AG04450 (cell line): ENCODE data around the gene VPS51. TPM values are rescaled to one million over a fixed set of nuclear protein-coding genes. Genes with fewer than 3 reads are reported as not detected.

Source experiments
- CTCF ChIA-PET: fragments of 300-600, 350-600 bp; formaldehyde crosslinking; extraction: SDS; loops from one replicate; lab custom pipeline; 2022; ENCODE audit warnings: antibody characterized with exemption, inconsistent platforms; lab: Charles Lee
- POLR2A ChIA-PET: fragments of 350-600 bp; formaldehyde crosslinking; extraction: SDS; loops from one replicate; lab custom pipeline; 2021; ENCODE audit warnings: antibody characterized with exemption, inconsistent platforms; lab: Yijun Ruan, JAX
- DNase-seq: peaks from one replicate; pipeline ENCODE4 v3.0.0-alpha.2; 2011; ENCODE audit warnings: low read depth, low spot score
- H3K27ac ChIP-seq: one replicate; pipeline ENCODE4 v1.5.1; 2012; ENCODE audit warnings: low read depth, low read length, control low read depth
- H3K27me3 ChIP-seq: one replicate; pipeline ENCODE4 v1.6.0; 2012; ENCODE audit warnings: low read length; ENCODE audit not compliant: control insufficient read depth, insufficient read depth
- H3K4me3 ChIP-seq: 2 replicates; pipeline ENCODE4 v1.5.1; 2011; ENCODE audit warnings: mild to moderate bottlenecking, low read depth, low read length, control low read depth
- H3K9me3 ChIP-seq: 2 replicates; pipeline ENCODE4 v1.5.1; 2012; ENCODE audit warnings: low read length; ENCODE audit not compliant: control insufficient read depth, insufficient read depth
- CTCF ChIP-seq: IDR thresholded peaks from 2 replicates; pipeline ENCODE4 v1.5.1; 2011; ENCODE audit warnings: low read depth, low read length, control low read depth, inconsistent platforms
- polyA plus RNA-seq: library from polyadenylated mRNA; depleted of rRNA; stranded (reverse); fragments of >200 nt; gene quantifications from 2 replicates; pipeline ENCODE4 v1.2.3, GENCODE V29; 2011

The VPS51 gene
- polyA plus RNA-seq, 1 experiment: 38.9 TPM

- CTCF ChIA-PET: interaction anchor here (1.3 kb wide), 1 partner anchor 219 kb away, joined by 5 read pairs; no protein-coding TSS in a partner anchor
- peak; percentile 67 for DNase-seq
- no peaks in the 10 kb centered on the region for H3K27me3 ChIP-seq
- H3K4me3 ChIP-seq: peak within 1 kb of the TSS; percentile 95
- H3K9me3 ChIP-seq: no peaks in the 10 kb centered on the region; the same call in 1 of the 2 replicates
- H3K27ac ChIP-seq: peak within 1 kb of the TSS; percentile 99
- TF ChIP-seq CTCF: no peak
- POLR2A ChIA-PET: interaction anchor here (0.6 to 2.6 kb wide), 14 partner anchors 8 to 724 kb away, joined by 3 to 20 read pairs (median 4); partner anchors contain the start of genes CAPN1, FAU, MRPL49 and SAC3D1
Observed at GRCh38 chr11:65134240-65134951, 38.4 kb downstream of the VPS51 start, which contains the start of gene SYVN1. TSS of gene SYVN1 (minus strand) at chr11:65134519. CDS start at chr11:65133601, 918 bp downstream.

- Histone ChIP-seq H3K9me3 (no peaks in the 10 kb centered on the region), H3K4me3 (peak overlapping the region; percentile 95), H3K27ac (peak overlapping the region; percentile 99), H3K27me3 (peaks cover 1% of the 10 kb centered on the region)
- ChIA-PET CTCF (interaction anchor here (0.9 to 1.3 kb wide), 3 partner anchors 9 to 218 kb away, joined by 3 to 5 read pairs (median 4); no protein-coding TSS in a partner anchor), POLR2A (interaction anchor here (0.6 to 2.6 kb wide), 14 partner anchors 9 to 431 kb away, joined by 3 to 20 read pairs (median 4); partner anchors contain the start of genes CAPN1, FAU, MRPL49 and SAC3D1)
- DNase-seq: peak; percentile 92
- TF ChIP-seq CTCF: no peak
Observed at GRCh38 chr11:65134952-65135632, 39.1 kb downstream of the VPS51 start.

- Histone ChIP-seq H3K27me3 (peaks cover 2% of the 10 kb centered on the region), H3K4me3 (peak overlapping the region; percentile 95), H3K9me3 (no peaks in the 10 kb centered on the region), H3K27ac (no peak overlapping the region)
- DNase-seq: no peak
- TF ChIP-seq CTCF: no peak
- ChIA-PET POLR2A (interaction anchor here (0.6 to 2.6 kb wide), 13 partner anchors 9 to 431 kb away, joined by 3 to 20 read pairs (median 4); partner anchors contain the start of genes CAPN1, FAU, MRPL49 and SPDYC), CTCF (interaction anchor here (0.9 to 1.3 kb wide), 3 partner anchors 9 to 217 kb away, joined by 3 to 5 read pairs (median 4); no protein-coding TSS in a partner anchor)
Observed at GRCh38 chr11:65135633-65136145, 39.7 kb downstream of the VPS51 start.

- POLR2A ChIA-PET: interaction anchor here (0.6 kb wide), 1 partner anchor 374 kb away, joined by 3 read pairs; no protein-coding TSS in a partner anchor
- CTCF ChIA-PET: interaction anchor here (0.6 to 0.7 kb wide), 2 partner anchors 26 to 108 kb away, joined by 3 to 4 read pairs; no protein-coding TSS in a partner anchor
- H3K27ac ChIP-seq: no peak overlapping the region
- no peak for DNase-seq
- TF ChIP-seq CTCF: no peak
- H3K4me3 ChIP-seq: no peak overlapping the region
- peaks cover 9% of the 10 kb centered on the region for H3K27me3 ChIP-seq
- H3K9me3 ChIP-seq: no peaks in the 10 kb centered on the region
Observed at GRCh38 chr11:65136515-65137096, 40.6 kb downstream of the VPS51 start.
